ENCODE measurements around the gene SORT1.
"Not testable (repeated sequence)": the region's sequence is repeated elsewhere in the genome, so short reads cannot be mapped to it uniquely, and the experiment has no call there.

SORT1 gene

DNA sequence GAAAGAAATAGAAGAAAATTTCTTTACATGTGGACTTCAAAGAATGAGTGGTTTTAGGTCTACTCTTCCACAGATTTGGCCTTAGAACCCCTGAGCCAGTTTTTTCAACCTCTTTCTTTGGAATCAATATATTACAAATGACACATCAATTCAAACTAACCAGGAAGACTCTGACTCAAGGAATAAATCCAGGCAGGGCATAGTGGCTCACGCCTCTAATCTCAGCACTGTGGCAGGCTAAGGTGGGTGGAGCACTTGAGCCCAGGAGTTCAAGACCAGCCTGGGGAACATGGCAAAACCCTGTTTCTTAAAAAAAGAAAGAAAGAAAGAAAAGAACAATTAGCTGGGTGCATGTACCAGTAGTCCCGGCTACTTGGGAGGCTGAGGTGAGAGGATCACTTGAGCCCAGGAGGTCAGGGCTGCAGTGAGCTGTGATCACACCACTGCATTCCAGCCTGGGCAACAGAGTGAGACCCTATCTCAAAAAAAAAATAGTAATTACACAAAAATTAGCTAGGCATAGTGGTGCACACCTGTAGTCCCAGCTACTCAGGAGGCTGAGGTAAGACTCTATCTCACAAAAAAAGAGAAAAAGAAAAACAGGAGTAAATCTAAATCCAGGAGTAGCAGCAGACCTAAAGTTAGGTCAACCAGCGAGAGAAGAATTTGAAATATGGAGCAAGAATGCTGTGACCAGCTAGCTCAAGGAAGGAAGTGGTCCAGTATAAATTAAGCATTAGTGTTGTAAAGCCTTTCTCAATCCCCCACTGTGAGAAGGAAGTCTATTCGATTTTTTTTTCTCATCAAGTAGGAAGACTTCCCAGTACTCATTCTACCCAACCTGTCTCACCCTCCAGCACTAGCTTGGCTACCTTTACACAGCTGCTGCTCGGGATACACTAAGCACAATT, 1.9 kb downstream of the SORT1 start:
- Histone ChIP-seq H3K79me2 (ENCODE audit: low read length) (no peaks in the 10 kb centered on the region), H3K4me3 (ENCODE audit: low read length) (no peak overlapping the region), H4K20me1 (ENCODE audit: insufficient read depth, low read length) (peaks cover 5% of the 10 kb centered on the region; the same call in 1 of the 2 replicates), H3K27ac (ENCODE audit: low read length) (no peak overlapping the region), H3K4me1 (ENCODE audit: low read length) (peaks cover 33% of the 10 kb centered on the region), H2AFZ (ENCODE audit: low read depth, low read length) (no peak overlapping the region), H3K9ac (ENCODE audit: low read length) (no peak overlapping the region), H3K27me3 (ENCODE audit: low read depth, low read length) (peaks cover 35% of the 10 kb centered on the region), H3K9me3 (ENCODE audit: insufficient read depth, low read length) (no peaks in the 10 kb centered on the region), H3K36me3 (replicated peaks; ENCODE audit: low read depth, low read length) (no peaks in the 10 kb centered on the region), H3K4me2 (ENCODE audit: low read length) (no peak overlapping the region)
- TF ChIP-seq EZH2phosphoT487 (IDR thresholded peaks at IDR 0.05; ENCODE audit: low read depth), result no peak
- TF ChIP-seq, protein P1, sequence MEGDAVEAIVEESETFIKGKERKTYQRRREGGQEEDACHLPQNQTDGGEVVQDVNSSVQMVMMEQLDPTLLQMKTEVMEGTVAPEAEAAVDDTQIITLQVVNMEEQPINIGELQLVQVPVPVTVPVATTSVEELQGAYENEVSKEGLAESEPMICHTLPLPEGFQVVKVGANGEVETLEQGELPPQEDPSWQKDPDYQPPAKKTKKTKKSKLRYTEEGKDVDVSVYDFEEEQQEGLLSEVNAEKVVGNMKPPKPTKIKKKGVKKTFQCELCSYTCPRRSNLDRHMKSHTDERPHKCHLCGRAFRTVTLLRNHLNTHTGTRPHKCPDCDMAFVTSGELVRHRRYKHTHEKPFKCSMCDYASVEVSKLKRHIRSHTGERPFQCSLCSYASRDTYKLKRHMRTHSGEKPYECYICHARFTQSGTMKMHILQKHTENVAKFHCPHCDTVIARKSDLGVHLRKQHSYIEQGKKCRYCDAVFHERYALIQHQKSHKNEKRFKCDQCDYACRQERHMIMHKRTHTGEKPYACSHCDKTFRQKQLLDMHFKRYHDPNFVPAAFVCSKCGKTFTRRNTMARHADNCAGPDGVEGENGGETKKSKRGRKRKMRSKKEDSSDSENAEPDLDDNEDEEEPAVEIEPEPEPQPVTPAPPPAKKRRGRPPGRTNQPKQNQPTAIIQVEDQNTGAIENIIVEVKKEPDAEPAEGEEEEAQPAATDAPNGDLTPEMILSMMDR (IDR thresholded peaks at IDR 0.05; ENCODE audit: low read depth, low read length), result no peak

DNA sequence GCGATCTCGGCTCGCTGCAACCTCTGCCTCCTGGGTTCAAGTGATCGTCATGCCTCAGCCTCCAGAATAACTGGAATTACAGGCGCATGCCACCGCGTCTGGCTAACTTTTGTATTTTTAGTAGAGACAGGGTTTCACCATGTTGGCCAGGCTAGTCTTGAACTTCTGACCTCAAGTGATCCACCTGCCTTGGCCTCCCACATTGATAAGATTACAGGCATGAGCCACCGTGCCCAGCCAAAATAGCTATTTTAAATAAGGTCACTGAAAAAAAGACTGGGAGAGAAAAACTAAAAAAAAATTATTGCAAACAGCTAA, 2.5 kb downstream of the SORT1 start:
- not testable (repeated sequence) for H3K27ac ChIP-seq (ENCODE audit: low read length); H3K9ac ChIP-seq (ENCODE audit: low read length); H4K20me1 ChIP-seq (ENCODE audit: insufficient read depth, low read length); H3K79me2 ChIP-seq (ENCODE audit: low read length); H2AFZ ChIP-seq (ENCODE audit: low read depth, low read length); H3K36me3 ChIP-seq (replicated peaks; ENCODE audit: low read depth, low read length); H3K9me3 ChIP-seq (ENCODE audit: insufficient read depth, low read length); H3K4me3 ChIP-seq (ENCODE audit: low read length); H3K4me2 ChIP-seq (ENCODE audit: low read length)
- H3K4me1 ChIP-seq (ENCODE audit: low read length), result peaks cover 40% of the 10 kb centered on the region
- peaks cover 38% of the 10 kb centered on the region for H3K27me3 ChIP-seq (ENCODE audit: low read depth, low read length)

DNA sequence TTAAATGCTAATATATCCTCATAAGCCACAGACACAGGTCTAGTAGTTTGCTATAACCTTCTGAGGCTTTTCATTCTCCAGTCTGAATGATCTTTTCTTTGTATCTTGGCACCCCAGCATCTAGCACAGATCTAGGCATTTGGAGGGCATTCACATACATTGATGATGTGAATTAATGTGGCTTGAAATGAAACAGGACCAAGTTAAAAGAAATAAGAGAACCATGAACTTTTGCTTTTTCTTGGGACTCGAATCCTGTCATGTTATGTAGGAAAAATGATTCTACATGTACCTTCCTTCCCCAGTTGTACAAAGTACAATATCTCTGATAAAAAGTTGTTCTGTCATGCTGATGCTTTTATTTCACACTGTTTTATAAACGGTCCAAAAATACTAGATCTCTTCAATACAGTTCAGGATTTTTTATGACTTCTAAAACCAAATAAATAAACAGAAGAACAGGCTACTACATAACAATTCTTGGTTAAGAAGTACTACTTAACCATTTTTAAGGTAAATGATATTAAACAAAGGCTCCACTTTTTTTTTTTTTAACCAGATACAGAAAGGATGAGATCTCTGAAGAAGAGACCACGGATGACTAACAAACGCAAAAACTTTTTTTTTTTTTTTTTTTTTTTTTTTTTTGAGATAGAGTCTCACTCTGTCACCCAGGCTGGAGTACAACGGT, 3.0 kb downstream of the SORT1 start:
- no peaks in the 10 kb centered on the region for H3K79me2 ChIP-seq (ENCODE audit: low read length)
- peaks cover 43% of the 10 kb centered on the region for H3K27me3 ChIP-seq (ENCODE audit: low read depth, low read length)
- H3K4me2 ChIP-seq (ENCODE audit: low read length), result no peak overlapping the region
- no peak for TF ChIP-seq EZH2phosphoT487 (IDR thresholded peaks at IDR 0.05; ENCODE audit: low read depth)
- TF ChIP-seq, protein P1 (IDR thresholded peaks at IDR 0.05; ENCODE audit: low read depth, low read length), result no peak
- H2AFZ ChIP-seq (ENCODE audit: low read depth, low read length), result no peak overlapping the region
- no peak overlapping the region for H3K9ac ChIP-seq (ENCODE audit: low read length)
- H3K36me3 ChIP-seq (replicated peaks; ENCODE audit: low read depth, low read length), result no peaks in the 10 kb centered on the region
- H3K4me1 ChIP-seq (ENCODE audit: low read length), result peaks cover 45% of the 10 kb centered on the region
- H3K4me3 ChIP-seq (ENCODE audit: low read length), result no peak overlapping the region
- peaks cover 5% of the 10 kb centered on the region; the same call in 1 of the 2 replicates for H4K20me1 ChIP-seq (ENCODE audit: insufficient read depth, low read length)
- H3K9me3 ChIP-seq (ENCODE audit: insufficient read depth, low read length), result no peaks in the 10 kb centered on the region
- H3K27ac ChIP-seq (ENCODE audit: low read length), result no peak overlapping the region

DNA sequence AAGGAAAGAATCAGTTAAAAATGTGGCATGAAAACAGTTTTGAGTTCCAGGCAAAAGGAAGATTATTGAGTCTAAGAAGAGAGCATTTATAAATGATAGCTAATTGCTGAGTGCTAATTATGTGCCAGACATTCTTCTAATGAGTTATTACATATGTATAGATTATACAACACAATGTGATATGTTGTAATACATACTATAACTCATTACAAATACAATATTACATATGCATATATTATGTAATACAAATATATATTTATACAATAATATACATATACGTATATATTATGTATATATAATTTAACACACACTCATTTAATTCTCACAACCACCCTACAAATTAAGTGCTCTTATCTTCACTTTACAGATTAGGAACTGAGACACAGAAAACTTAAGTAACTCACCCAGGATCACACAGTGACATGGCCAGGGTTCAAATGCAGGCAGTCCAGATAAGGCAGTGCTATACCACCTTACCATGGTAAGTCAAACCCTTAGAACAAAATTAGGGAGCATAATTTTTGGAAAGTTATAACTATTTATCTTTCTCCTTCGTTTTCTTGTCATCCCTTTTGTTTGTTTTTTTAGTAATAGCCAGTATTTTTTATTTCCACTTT, 4.0 kb downstream of the SORT1 start:
- Histone ChIP-seq H3K9ac (ENCODE audit: low read length) (no peak overlapping the region), H3K27me3 (ENCODE audit: low read depth, low read length) (peaks cover 53% of the 10 kb centered on the region), H3K27ac (ENCODE audit: low read length) (no peak overlapping the region), H4K20me1 (ENCODE audit: insufficient read depth, low read length) (peaks cover 5% of the 10 kb centered on the region; the same call in 1 of the 2 replicates), H3K4me3 (ENCODE audit: low read length) (no peak overlapping the region), H3K9me3 (ENCODE audit: insufficient read depth, low read length) (no peaks in the 10 kb centered on the region), H2AFZ (ENCODE audit: low read depth, low read length) (no peak overlapping the region), H3K4me1 (ENCODE audit: low read length) (peaks cover 45% of the 10 kb centered on the region), H3K4me2 (ENCODE audit: low read length) (no peak overlapping the region), H3K79me2 (ENCODE audit: low read length) (no peaks in the 10 kb centered on the region), H3K36me3 (replicated peaks; ENCODE audit: low read depth, low read length) (no peaks in the 10 kb centered on the region)
- TF ChIP-seq, protein P1 (IDR thresholded peaks at IDR 0.05; ENCODE audit: low read depth, low read length), result no peak
- TF ChIP-seq EZH2phosphoT487 (IDR thresholded peaks at IDR 0.05; ENCODE audit: low read depth), result no peak
